OCI-LY1 (cell line): ENCODE measurements around the gene LCMT2.

Experiments used
- H2AFZ ChIP-seq: fragments of 200-600 bp; sonication (generic), shearing (Covaris generic); 2 replicates; pipeline ENCODE4 v1.6.0; 2014; ENCODE audit warnings: antibody characterized with exemption, mild to moderate bottlenecking, low read length
- H3F3A ChIP-seq: fragments of 200-600 bp; sonication (generic), shearing (Covaris generic); 2 replicates; pipeline ENCODE4 v1.6.0; 2014; ENCODE audit warnings: mild to moderate bottlenecking, antibody characterized with exemption, low read length, moderate library complexity; ENCODE audit not compliant: insufficient read depth
- H3K27ac ChIP-seq: fragments of 200-600 bp; sonication (generic); 2 replicates; pipeline ENCODE4 v1.5.1; 2014; ENCODE audit warnings: low read length, mixed run types, mild to moderate bottlenecking, low read depth; ENCODE audit not compliant: poor library complexity, severe bottlenecking
- H3K27me3 ChIP-seq: fragments of 200-600 bp; sonication (generic); 2 replicates; pipeline ENCODE4 v1.6.0; 2014; ENCODE audit warnings: antibody characterized with exemption, mild to moderate bottlenecking, low read length, moderate library complexity; ENCODE audit not compliant: insufficient read depth
- H3K36me3 ChIP-seq: fragments of 200-600 bp; sonication (generic); 2 replicates; pipeline ENCODE4 v1.6.1; 2014; ENCODE audit warnings: mild to moderate bottlenecking, antibody characterized with exemption, low read length, moderate library complexity, mixed read lengths; ENCODE audit not compliant: insufficient read depth
- H3K4me1 ChIP-seq: fragments of 200-600 bp; sonication (generic); 2 replicates; pipeline ENCODE4 v1.5.1; 2014; ENCODE audit warnings: mild to moderate bottlenecking, low read length, moderate library complexity; ENCODE audit not compliant: insufficient read depth, severe bottlenecking
- H3K4me2 ChIP-seq: fragments of 200-600 bp; sonication (generic), shearing (Covaris generic); 2 replicates; pipeline ENCODE4 v1.6.1; 2014; ENCODE audit warnings: low read length
- H3K4me3 ChIP-seq: fragments of 200-600 bp; sonication (generic); 2 replicates; pipeline ENCODE4 v1.5.1; 2014; ENCODE audit warnings: low read length, low read depth, mild to moderate bottlenecking, mixed read lengths; ENCODE audit not compliant: poor library complexity, severe bottlenecking
- H3K79me2 ChIP-seq: fragments of 200-600 bp; shearing (Covaris generic); 2 replicates; pipeline ENCODE4 v1.6.1; 2016; ENCODE audit warnings: mixed run types, low read length, mixed read lengths; ENCODE audit not compliant: insufficient read depth
- H3K9ac ChIP-seq: fragments of 200-600 bp; sonication (generic), shearing (Covaris generic); 2 replicates; pipeline ENCODE4 v1.6.1; 2014; ENCODE audit warnings: mild to moderate bottlenecking, low read length, mixed read lengths
- H3K9me2 ChIP-seq: fragments of 200-600 bp; sonication (generic), shearing (Covaris generic); 2 replicates; pipeline ENCODE4 v1.6.1; 2014; ENCODE audit warnings: low read depth, mild to moderate bottlenecking, low read length, mixed read lengths
- H3K9me3 ChIP-seq: fragments of 200-600 bp; shearing (Covaris generic); 2 replicates; pipeline ENCODE4 v1.6.1; 2014; ENCODE audit warnings: low read length, mixed read lengths
- H4K20me1 ChIP-seq: fragments of 200-600 bp; sonication (generic), shearing (Covaris generic); 2 replicates; pipeline ENCODE4 v1.6.0; 2016; ENCODE audit warnings: mild to moderate bottlenecking, low read length; ENCODE audit not compliant: insufficient read depth
- EZH2 ChIP-seq: fragments of 200-600 bp; sonication (generic), shearing (Covaris generic); IDR thresholded peaks from 2 replicates; pipeline ENCODE4 v1.8.0; 2017; ENCODE audit warnings: borderline replicate concordance, mixed run types, mild to moderate bottlenecking, antibody characterized with exemption, low read length, moderate library complexity, mixed read lengths
- TF ChIP-seq, protein P1 (sequence below): fragments of 200-600 bp; sonication (generic), shearing (Covaris generic); IDR thresholded peaks from 2 replicates; pipeline ENCODE4 v1.5.1; 2017; ENCODE audit warnings: mild to moderate bottlenecking, antibody characterized with exemption, low read length, moderate library complexity, mixed read lengths

The LCMT2 gene, protein sequence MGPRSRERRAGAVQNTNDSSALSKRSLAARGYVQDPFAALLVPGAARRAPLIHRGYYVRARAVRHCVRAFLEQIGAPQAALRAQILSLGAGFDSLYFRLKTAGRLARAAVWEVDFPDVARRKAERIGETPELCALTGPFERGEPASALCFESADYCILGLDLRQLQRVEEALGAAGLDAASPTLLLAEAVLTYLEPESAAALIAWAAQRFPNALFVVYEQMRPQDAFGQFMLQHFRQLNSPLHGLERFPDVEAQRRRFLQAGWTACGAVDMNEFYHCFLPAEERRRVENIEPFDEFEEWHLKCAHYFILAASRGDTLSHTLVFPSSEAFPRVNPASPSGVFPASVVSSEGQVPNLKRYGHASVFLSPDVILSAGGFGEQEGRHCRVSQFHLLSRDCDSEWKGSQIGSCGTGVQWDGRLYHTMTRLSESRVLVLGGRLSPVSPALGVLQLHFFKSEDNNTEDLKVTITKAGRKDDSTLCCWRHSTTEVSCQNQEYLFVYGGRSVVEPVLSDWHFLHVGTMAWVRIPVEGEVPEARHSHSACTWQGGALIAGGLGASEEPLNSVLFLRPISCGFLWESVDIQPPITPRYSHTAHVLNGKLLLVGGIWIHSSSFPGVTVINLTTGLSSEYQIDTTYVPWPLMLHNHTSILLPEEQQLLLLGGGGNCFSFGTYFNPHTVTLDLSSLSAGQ

DNA sequence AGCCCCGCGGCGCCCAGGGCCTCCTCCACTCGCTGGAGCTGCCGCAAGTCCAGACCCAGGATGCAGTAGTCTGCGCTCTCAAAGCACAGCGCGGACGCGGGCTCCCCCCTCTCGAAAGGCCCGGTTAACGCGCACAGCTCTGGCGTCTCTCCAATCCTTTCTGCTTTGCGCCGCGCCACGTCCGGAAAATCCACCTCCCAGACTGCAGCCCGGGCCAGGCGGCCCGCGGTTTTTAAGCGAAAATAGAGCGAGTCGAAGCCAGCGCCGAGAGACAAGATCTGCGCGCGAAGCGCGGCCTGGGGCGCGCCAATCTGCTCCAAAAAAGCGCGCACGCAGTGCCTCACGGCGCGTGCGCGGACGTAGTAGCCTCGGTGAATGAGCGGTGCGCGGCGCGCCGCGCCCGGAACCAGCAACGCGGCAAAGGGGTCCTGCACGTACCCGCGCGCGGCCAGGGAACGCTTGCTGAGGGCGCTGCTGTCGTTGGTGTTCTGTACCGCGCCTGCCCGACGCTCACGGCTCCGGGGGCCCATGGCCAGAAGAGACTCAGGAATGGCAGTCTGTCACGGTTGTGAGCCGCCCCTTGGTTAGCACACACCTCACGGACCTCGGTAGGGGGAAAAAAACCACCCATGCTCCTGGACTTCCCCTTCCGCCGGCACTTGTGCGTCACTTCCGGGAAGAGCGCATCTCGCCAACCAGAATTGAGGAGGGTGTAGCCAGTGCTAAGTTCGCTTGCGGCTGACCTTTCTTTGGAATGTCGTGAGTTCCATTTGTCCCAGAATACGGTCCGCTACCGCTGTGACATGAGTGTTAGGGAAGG is at the start of gene LCMT2:
Gene LCMT2, minus strand, starts transcription at position 614 of the 820 bp plus-strand sequence. Its CDS starts 84 bp downstream, at position 530.
- H3K27ac ChIP-seq: peak within 1 kb of the TSS; percentile 74
- TF ChIP-seq EZH2: no peak
- TF ChIP-seq, protein P1, sequence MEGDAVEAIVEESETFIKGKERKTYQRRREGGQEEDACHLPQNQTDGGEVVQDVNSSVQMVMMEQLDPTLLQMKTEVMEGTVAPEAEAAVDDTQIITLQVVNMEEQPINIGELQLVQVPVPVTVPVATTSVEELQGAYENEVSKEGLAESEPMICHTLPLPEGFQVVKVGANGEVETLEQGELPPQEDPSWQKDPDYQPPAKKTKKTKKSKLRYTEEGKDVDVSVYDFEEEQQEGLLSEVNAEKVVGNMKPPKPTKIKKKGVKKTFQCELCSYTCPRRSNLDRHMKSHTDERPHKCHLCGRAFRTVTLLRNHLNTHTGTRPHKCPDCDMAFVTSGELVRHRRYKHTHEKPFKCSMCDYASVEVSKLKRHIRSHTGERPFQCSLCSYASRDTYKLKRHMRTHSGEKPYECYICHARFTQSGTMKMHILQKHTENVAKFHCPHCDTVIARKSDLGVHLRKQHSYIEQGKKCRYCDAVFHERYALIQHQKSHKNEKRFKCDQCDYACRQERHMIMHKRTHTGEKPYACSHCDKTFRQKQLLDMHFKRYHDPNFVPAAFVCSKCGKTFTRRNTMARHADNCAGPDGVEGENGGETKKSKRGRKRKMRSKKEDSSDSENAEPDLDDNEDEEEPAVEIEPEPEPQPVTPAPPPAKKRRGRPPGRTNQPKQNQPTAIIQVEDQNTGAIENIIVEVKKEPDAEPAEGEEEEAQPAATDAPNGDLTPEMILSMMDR: no peak

DNA sequence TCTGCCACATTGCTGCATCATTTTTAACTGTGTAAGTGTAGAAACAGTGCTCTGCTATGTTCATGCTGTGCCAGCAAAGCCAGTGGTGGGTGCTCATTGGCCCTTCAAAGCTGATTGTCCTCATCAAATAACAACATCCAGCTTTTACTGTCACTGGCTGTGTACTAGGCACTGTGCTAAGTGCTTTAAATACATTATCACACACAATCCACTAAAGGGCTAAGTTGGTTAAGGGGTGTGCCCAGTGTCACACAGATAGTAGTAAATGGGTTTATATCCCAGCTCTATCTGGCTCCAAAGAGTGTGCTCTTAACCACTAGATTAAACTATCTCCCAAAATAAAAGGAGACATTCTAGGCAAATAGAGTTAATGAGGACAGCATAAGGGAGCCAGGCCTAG is 48.2 kb upstream of the LCMT2 start:
- no peak overlapping the region for H3K27ac ChIP-seq
- H3K4me1 ChIP-seq: peaks cover 16% of the 10 kb centered on the region
- peaks cover 78% of the 10 kb centered on the region for H3K36me3 ChIP-seq
- H3F3A ChIP-seq: 0 out of 2 replicates have a peak, but pooled peaks cover 6% of the 10 kb centered on the region
- H3K27me3 ChIP-seq: no peaks in the 10 kb centered on the region
- H3K9me3 ChIP-seq: no peaks in the 10 kb centered on the region
- H3K9ac ChIP-seq: no peak overlapping the region
- H2AFZ ChIP-seq: no peak overlapping the region
- no peak overlapping the region for H3K4me2 ChIP-seq
- no peaks in the 10 kb centered on the region for H4K20me1 ChIP-seq
- no peaks in the 10 kb centered on the region for H3K79me2 ChIP-seq
- H3K9me2 ChIP-seq: no peaks in the 10 kb centered on the region
- TF ChIP-seq, protein P1: no peak
- TF ChIP-seq EZH2: no peak
- H3K4me3 ChIP-seq: no peak overlapping the region

More for the DNA sequence above, at the start of gene LCMT2:
- H4K20me1 ChIP-seq: no peaks in the 10 kb centered on the region
- H3K9me2 ChIP-seq: no peaks in the 10 kb centered on the region
- peaks cover 35% of the 10 kb centered on the region for H3K36me3 ChIP-seq
- H3K79me2 ChIP-seq: no peaks in the 10 kb centered on the region
- peak within 1 kb of the TSS; percentile 69 for H3K4me2 ChIP-seq
- no peaks in the 10 kb centered on the region for H3K27me3 ChIP-seq
- peak within 1 kb of the TSS; percentile 75 for H3K4me3 ChIP-seq
- peaks cover 28% of the 10 kb centered on the region for H3K4me1 ChIP-seq
- H3K9me3 ChIP-seq: no peaks in the 10 kb centered on the region
- peak within 1 kb of the TSS; percentile 28 for H2AFZ ChIP-seq
- H3K9ac ChIP-seq: peak within 1 kb of the TSS; percentile 85
- no peaks in the 10 kb centered on the region for H3F3A ChIP-seq

DNA sequence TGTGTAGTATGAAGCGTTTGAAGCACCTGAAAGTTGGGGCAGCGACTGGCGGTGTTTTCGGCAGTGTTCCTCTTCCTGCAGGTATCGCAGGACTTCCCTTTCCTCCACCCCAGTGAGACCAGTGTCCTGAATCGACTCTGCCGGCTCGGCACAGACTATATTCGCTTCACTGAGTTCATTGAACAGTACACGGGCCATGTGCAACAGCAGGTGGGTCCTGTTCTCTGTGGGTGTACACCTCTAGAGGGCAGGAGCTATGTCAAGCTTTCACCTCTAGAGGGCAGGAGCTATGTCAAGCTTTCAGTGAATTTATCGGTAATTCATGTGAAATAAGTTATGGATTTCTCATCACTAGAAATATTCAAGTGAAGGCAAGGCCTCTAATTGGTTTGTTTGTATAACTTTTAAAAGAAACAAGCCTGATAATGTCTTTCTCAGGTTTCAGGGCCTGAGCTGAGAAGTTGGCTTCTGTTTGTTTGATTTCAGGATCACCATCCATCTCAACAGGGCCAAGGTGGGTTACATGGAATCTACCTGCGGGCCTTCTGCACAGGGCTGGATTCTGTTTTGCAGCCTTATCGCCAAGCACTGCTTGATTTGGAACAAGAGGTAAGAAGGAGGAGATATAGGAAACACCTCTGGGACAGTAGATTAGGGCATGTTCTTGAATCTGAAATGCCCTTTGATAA is 45.8 kb upstream of the LCMT2 start:
- peak overlapping the region; percentile 57 for H3K4me2 ChIP-seq
- no peaks in the 10 kb centered on the region for H4K20me1 ChIP-seq

More for the DNA sequence above, 45.8 kb upstream of the LCMT2 start:
- H3K4me1 ChIP-seq: peaks cover 30% of the 10 kb centered on the region
- peaks cover 54% of the 10 kb centered on the region for H3K36me3 ChIP-seq
- TF ChIP-seq, protein P1: peak; percentile 96
- no peak for TF ChIP-seq EZH2
- peak overlapping the region; percentile 6; the same call in 1 of the 2 replicates for H3K9ac ChIP-seq
- no peaks in the 10 kb centered on the region for H3K9me2 ChIP-seq
- H3K4me3 ChIP-seq: peak overlapping the region; percentile 37
- no peak overlapping the region for H2AFZ ChIP-seq
- H3K27me3 ChIP-seq: no peaks in the 10 kb centered on the region
- H3K79me2 ChIP-seq: peaks cover 18% of the 10 kb centered on the region; the same call in 1 of the 2 replicates
- H3F3A ChIP-seq: 0 out of 2 replicates have a peak, but pooled peaks cover 6% of the 10 kb centered on the region
- H3K9me3 ChIP-seq: no peaks in the 10 kb centered on the region
- H3K27ac ChIP-seq: peak overlapping the region; percentile 54
